Measurements from ENCODE around the gene MAGEB4.
"Not testable (repeated sequence)": the region's sequence is repeated elsewhere in the genome, so short reads cannot be mapped to it uniquely, and the experiment has no call there.

The MAGEB4 gene, protein sequence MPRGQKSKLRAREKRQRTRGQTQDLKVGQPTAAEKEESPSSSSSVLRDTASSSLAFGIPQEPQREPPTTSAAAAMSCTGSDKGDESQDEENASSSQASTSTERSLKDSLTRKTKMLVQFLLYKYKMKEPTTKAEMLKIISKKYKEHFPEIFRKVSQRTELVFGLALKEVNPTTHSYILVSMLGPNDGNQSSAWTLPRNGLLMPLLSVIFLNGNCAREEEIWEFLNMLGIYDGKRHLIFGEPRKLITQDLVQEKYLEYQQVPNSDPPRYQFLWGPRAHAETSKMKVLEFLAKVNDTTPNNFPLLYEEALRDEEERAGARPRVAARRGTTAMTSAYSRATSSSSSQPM

DNA sequence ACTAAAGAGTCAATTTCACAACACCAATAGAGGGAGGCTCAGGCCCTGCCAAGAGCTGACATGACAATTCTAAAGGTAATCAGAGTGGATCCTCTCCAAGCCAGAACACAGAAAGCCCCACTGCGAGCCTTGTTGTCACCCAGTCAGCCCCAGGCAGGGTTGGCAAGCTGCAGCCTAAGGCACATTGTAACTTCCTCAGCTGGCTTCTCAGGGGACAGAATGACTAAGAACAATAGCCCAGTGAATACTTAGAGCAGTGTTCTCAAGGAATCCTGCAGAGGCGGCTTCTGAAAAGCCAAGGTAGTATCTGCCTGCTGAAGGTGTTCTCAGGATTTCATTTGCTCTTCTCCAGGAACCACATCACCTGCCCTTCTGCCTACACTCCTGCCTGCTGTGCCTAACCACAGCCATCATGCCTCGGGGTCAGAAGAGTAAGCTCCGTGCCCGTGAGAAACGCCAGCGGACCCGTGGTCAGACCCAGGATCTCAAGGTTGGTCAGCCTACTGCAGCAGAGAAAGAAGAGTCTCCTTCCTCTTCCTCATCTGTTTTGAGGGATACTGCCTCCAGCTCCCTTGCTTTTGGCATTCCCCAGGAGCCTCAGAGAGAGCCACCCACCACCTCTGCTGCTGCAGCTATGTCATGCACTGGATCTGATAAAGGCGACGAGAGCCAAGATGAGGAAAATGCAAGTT, at the start of gene MAGEB4:
Gene MAGEB4 (plus strand): TSS at position 277 of the 692 bp plus-strand sequence. CDS start 136 bp downstream, at position 413.
- Mint-ChIP-seq H3K27me3 (no peaks in the 10 kb centered on the region), H3K27ac (no peak within 1 kb of the TSS), H3K36me3 (no peaks in the 10 kb centered on the region), H3K4me3 (no peak within 1 kb of the TSS), H3K9me3 (no peaks in the 10 kb centered on the region), H3K4me1 (no peaks in the 10 kb centered on the region)
- ATAC-seq (ENCODE audit: low read depth) (no peak), DNase-seq (ENCODE audit: low spot score in 2 of 2) (no peak)

DNA sequence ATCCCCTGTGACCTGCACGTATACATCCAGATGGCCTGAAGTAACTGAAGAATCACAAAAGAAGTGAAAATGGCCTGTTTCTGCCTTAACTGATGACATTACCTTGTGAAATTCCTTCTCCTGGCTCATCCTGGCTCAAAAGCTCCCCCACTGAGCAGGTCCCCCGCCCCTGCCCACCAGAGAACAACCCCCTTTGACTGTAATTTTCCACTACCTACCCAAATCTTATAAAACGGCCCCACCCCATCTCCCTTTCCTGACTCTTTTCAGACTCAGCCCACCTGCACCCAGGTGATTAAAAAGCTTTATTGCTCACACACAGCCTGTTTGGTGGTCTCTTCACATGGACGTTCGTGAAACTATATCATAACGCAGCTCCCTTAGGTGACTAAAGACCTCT, 47.9 kb upstream of the MAGEB4 start:
- H3K27me3 Mint-ChIP-seq; ATAC-seq (ENCODE audit: low read depth); H3K27ac Mint-ChIP-seq; H3K36me3 Mint-ChIP-seq; H3K4me3 Mint-ChIP-seq; H3K4me1 Mint-ChIP-seq; DNase-seq (ENCODE audit: low spot score in 2 of 2); H3K9me3 Mint-ChIP-seq: not testable (repeated sequence)

DNA sequence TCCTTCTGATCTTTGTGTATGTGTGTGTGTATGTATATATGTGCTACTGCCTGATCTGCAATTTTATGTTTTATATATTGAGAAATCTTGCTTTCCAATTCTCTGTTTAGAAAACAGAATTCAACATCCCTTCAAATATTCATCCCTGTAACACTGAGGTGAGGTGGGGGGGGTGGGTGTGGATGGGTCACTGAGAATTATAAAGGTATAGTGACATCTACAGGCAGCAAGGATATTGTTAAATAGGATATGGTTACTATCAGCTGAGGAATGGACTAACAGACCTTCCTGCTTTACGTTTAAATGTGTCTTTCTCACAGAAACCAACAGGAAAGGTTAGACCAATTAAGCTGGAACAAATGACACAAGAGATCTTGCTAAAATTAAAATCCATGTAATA, 45.5 kb upstream of the MAGEB4 start:
- peaks cover 7% of the 10 kb centered on the region for H3K27me3 Mint-ChIP-seq
- no peak overlapping the region for H3K4me3 Mint-ChIP-seq
- H3K27ac Mint-ChIP-seq = no peak overlapping the region
- peaks cover 1% of the 10 kb centered on the region for H3K9me3 Mint-ChIP-seq
- DNase-seq (ENCODE audit: low spot score in 2 of 2) = no peak
- no peaks in the 10 kb centered on the region for H3K36me3 Mint-ChIP-seq
- H3K4me1 Mint-ChIP-seq = no peaks in the 10 kb centered on the region
- ATAC-seq (ENCODE audit: low read depth) = no peak

DNA sequence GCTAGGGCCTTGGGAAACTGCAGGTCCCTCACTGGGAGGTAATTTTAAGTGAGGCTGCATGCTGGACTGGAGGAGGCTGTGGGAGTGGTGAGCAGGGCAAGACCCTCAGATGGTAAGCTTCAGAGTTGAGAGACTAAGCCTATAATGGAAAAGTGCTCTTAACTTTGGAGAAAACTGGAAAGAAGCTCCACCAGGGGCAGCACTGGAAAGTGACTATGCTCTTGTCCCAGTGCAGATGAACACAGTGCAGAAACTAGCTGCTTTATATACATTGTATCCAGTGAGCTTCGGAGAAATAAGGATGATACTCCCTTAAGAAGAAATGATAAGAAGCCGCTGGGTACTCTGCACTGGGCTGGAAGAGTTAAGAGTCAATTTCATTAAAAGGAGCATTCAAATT, 29.6 kb upstream of the MAGEB4 start:
- no peaks in the 10 kb centered on the region for H3K9me3 Mint-ChIP-seq
- H3K27ac Mint-ChIP-seq = no peak overlapping the region
- no peaks in the 10 kb centered on the region for H3K36me3 Mint-ChIP-seq
- no peak for ATAC-seq (ENCODE audit: low read depth)
- no peak for DNase-seq (ENCODE audit: low spot score in 2 of 2)
- H3K4me1 Mint-ChIP-seq = no peaks in the 10 kb centered on the region
- H3K27me3 Mint-ChIP-seq = no peaks in the 10 kb centered on the region
- no peak overlapping the region for H3K4me3 Mint-ChIP-seq

DNA sequence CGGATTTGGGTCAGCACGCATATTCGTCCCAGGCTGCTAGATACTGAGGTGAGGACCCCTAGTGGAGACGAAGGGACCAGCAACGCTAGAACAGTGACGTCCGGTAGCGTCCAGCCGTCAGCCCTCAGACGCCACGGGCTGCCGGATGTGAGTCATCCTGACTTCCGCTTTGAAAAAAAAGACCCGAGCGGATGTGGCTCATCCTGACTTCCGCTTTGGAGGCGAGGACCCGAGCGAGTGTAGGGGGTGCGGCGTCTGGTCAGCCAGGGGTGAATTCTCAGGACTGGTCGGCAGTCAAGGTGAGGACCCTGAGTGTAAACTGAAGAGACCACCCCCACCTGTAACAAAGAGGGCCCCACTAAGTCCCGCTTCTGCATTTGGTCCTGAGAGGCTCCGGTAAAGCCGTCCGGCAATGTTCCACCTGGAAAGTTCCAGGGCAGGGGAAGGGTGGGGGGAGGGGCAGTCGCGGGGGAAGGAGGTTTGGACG, 26.4 kb upstream of the MAGEB4 start, which contains the start of gene MAGEB2:
Gene MAGEB2 (plus strand): TSS at position 207 of the 487 bp plus-strand sequence. CDS start 3,018 bp downstream, outside the sequence.
- DNase-seq (ENCODE audit: low spot score in 2 of 2) (no peak), ATAC-seq (ENCODE audit: low read depth) (no peak)
- H3K4me1 Mint-ChIP-seq = no peaks in the 10 kb centered on the region
- no peak within 1 kb of the TSS for H3K27ac Mint-ChIP-seq
- no peaks in the 10 kb centered on the region for H3K27me3 Mint-ChIP-seq
- H3K9me3 Mint-ChIP-seq = no peaks in the 10 kb centered on the region
- no peak within 1 kb of the TSS for H3K4me3 Mint-ChIP-seq
- no peaks in the 10 kb centered on the region for H3K36me3 Mint-ChIP-seq

DNA sequence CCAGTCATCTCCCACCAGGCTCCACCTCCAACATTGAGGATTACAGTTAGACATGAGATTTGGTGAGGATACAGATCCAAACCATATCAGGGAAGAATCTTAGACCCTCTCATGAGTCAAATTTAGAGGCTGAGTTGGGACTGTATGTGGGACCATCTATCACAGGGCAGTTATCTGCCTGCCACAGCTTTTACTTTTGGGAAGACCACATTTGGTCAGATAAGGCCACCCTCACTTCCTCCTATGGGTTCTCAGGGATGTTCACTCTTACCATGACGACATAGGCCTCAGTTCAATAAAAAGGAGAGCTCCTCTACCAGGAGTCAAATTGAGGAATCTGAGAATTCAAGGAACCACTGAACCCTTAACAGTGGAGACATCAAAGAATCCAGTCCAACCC, 24.3 kb upstream of the MAGEB4 start:
- Mint-ChIP-seq H3K9me3 (no peaks in the 10 kb centered on the region), H3K4me3 (no peak overlapping the region), H3K4me1 (no peaks in the 10 kb centered on the region), H3K27ac (no peak overlapping the region), H3K27me3 (no peaks in the 10 kb centered on the region), H3K36me3 (no peaks in the 10 kb centered on the region)
- no peak for DNase-seq (ENCODE audit: low spot score in 2 of 2)
- ATAC-seq (ENCODE audit: low read depth) = no peak

DNA sequence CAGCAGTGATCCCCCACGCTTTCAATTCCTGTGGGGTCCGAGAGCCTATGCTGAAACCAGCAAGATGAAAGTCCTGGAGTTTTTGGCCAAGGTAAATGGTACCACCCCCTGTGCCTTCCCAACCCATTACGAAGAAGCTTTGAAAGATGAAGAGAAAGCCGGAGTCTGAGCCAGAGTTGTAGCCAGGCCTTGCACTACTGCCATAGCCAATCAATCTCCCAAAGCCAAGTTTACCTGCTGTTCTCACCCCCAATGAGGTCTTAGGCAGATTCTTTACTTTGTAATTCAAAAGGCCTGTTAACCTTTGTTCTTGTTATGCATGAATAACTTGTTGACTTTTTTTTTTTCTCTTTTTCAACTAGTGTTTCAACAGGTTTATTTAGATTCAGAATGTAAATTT, 22.4 kb upstream of the MAGEB4 start:
- DNase-seq (ENCODE audit: low spot score in 2 of 2) = no peak
- no peak overlapping the region for H3K4me3 Mint-ChIP-seq
- H3K27ac Mint-ChIP-seq = no peak overlapping the region
- ATAC-seq (ENCODE audit: low read depth) = no peak
- H3K27me3 Mint-ChIP-seq = no peaks in the 10 kb centered on the region
- H3K4me1 Mint-ChIP-seq = no peaks in the 10 kb centered on the region
- no peaks in the 10 kb centered on the region for H3K9me3 Mint-ChIP-seq
- no peaks in the 10 kb centered on the region for H3K36me3 Mint-ChIP-seq

DNA sequence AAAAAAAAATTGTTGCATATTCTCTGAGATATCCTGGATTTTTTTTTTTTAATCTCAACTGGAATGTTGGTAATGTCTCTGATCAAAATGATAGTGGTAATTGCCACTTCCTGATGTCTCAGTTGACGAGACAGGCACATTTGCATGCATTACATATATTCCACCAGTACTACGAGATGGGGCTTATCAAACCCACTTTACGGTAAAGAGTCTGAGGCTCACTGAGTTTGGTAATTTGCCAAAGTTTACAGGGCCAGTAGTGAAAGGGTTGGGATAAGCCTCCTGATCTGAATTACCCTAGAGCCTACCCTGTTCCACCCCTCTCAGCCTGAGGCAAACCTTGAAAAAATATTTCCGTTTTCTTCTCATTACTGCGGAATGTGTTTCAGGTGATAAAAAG, 21.1 kb upstream of the MAGEB4 start:
- no peaks in the 10 kb centered on the region for H3K27me3 Mint-ChIP-seq
- DNase-seq (ENCODE audit: low spot score in 2 of 2) = no peak

DNA sequence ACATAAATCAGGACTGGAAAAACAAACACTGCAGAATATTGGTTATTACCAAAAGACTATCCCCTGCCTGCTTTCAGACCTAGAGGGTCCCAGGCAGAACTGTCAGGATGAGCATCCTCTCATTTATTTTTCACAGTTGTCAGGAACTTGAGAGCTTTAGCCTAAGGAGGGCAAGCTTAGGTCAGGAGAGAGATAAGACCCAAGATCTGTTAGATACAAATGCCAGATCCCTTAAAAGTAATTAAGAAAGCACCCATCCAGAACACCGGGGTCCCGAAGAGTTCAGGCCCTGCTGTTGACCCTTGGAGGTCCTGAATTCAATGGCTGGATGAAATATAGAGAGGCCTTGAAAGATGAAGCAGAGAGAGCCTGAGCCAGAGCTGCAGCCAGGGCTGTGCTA, 17.3 kb upstream of the MAGEB4 start:
- Mint-ChIP-seq H3K27me3 (no peaks in the 10 kb centered on the region), H3K36me3 (no peaks in the 10 kb centered on the region), H3K4me3 (no peak overlapping the region), H3K4me1 (no peaks in the 10 kb centered on the region), H3K27ac (no peak overlapping the region), H3K9me3 (no peaks in the 10 kb centered on the region)
- DNase-seq (ENCODE audit: low spot score in 2 of 2) (no peak), ATAC-seq (ENCODE audit: low read depth) (no peak)

More for the DNA sequence above, 21.1 kb upstream of the MAGEB4 start:
- ATAC-seq (ENCODE audit: low read depth) = no peak
- Mint-ChIP-seq H3K9me3 (no peaks in the 10 kb centered on the region), H3K36me3 (no peaks in the 10 kb centered on the region), H3K27ac (no peak overlapping the region), H3K4me3 (no peak overlapping the region), H3K4me1 (no peaks in the 10 kb centered on the region)

DNA sequence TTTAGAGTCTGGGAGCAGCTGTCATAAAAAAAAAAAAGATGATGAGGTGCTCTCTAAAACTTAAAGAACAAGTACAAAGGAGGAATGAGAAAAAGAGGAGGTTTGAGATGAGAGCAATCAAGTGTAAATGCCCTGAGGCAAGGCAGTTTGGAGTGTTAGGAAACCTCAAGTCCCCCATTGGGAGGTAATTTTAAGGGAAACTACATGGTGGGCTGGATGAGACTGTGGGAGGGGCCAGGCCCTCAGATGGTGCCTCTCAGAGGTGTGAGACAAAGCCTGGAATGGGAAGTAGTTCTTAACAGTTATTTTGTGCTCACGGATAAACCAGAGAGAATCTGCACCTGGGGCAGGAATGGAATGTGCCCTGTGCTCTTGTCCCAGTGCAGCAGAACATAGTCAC, 13.3 kb upstream of the MAGEB4 start:
- Mint-ChIP-seq H3K4me3 (no peak overlapping the region), H3K4me1 (no peaks in the 10 kb centered on the region), H3K9me3 (no peaks in the 10 kb centered on the region), H3K36me3 (no peaks in the 10 kb centered on the region), H3K27me3 (no peaks in the 10 kb centered on the region), H3K27ac (no peak overlapping the region)
- no peak for ATAC-seq (ENCODE audit: low read depth)
- no peak for DNase-seq (ENCODE audit: low spot score in 2 of 2)

DNA sequence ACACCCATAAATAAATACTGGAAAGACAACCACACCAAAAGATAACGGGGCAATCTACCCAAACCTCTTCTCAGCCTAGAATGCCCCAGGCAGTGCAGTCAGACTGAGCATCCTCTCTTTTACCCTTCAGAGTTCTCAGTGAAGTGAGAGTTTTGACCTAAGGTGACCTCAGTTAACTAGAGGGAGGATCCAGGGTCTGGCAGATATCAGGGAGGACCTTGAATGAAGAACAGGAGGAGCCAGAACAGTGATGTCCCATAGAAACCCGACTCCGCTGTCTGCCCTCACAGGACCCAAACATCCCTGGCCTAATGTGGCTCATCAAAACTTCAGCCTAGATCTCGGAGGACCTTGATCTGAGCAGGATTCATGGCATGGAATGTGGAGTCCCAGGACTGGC, 11.4 kb upstream of the MAGEB4 start, which contains the start of gene MAGEB3:
Gene MAGEB3 (plus strand): TSS at position 263 of the 400 bp plus-strand sequence. CDS start 5,268 bp downstream, outside the sequence.
- no peak within 1 kb of the TSS for H3K4me3 Mint-ChIP-seq
- no peaks in the 10 kb centered on the region for H3K9me3 Mint-ChIP-seq
- no peak for ATAC-seq (ENCODE audit: low read depth)
- no peaks in the 10 kb centered on the region for H3K27me3 Mint-ChIP-seq
- no peak for DNase-seq (ENCODE audit: low spot score in 2 of 2)
- H3K27ac Mint-ChIP-seq = no peak within 1 kb of the TSS
- H3K4me1 Mint-ChIP-seq = no peaks in the 10 kb centered on the region
- no peaks in the 10 kb centered on the region for H3K36me3 Mint-ChIP-seq

DNA sequence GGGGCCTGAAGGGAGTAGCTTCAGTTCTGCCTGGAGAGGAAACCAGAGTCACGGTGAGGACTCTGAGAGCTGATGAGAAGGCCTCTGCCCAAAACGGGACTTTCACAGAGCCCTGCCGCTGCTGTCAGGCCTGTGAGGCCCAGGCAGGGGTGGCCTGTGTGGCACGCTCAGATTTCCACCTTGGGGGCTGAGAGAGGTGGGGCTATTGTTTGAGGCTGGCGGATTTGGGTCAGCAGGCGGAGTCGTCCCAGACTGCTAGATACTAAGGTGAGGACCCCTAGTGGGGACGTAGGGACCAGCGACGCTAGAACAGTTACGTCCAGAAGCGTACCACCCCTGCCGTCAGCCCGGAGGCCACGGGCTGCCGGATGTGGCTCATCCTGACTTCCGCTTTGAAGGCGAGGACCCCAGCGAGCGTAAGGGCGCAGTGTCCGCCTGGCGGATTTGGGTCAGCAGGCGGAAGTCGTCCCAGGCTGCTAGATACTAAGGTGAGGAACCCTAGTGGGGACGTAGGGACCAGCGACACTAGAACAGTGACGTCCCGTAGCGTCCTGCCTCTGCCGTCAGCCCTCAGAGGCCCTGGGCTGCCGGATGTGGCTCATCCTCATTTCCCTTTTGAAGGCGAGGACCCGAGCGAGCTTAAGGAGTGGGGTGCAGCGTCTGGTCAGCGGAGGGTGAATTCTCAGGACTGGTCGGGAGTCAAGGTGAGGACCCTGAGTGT, 5.1 kb downstream of the MAGEB4 start, which contains the start of gene MAGEB1:
Gene MAGEB1 (plus strand): TSS at position 378 of the 721 bp plus-strand sequence. CDS start 3,348 bp downstream, outside the sequence.
- Mint-ChIP-seq H3K27me3 (no peaks in the 10 kb centered on the region), H3K36me3 (no peaks in the 10 kb centered on the region), H3K4me1 (no peaks in the 10 kb centered on the region), H3K4me3 (no peak within 1 kb of the TSS), H3K9me3 (no peaks in the 10 kb centered on the region), H3K27ac (no peak within 1 kb of the TSS)
- DNase-seq (ENCODE audit: low spot score in 2 of 2) = no peak
- ATAC-seq (ENCODE audit: low read depth) = no peak

DNA sequence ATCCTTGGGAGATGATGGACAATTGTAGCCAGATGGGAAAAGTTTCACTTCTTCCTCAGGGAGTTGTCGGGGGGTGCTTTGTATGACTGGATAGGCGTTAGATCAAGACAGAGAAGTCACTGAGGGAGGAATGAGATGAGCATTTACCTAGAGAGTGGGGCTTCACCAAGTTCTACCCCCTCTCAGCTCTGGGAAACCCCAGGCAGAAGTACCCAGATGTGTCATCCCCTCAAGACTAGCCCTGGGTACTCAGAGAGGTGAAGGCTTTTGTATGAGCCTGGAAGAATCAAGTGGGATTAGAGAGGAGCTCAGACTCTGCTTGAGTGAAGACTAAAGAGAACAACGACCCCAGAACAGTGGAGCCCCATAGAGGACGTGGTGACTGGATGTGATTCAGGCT, 7.1 kb downstream of the MAGEB4 start:
- Mint-ChIP-seq H3K36me3 (no peaks in the 10 kb centered on the region), H3K27me3 (no peaks in the 10 kb centered on the region), H3K4me1 (no peaks in the 10 kb centered on the region), H3K27ac (no peak overlapping the region), H3K4me3 (no peak overlapping the region), H3K9me3 (no peaks in the 10 kb centered on the region)
- DNase-seq (ENCODE audit: low spot score in 2 of 2) (no peak), ATAC-seq (ENCODE audit: low read depth) (no peak)

DNA sequence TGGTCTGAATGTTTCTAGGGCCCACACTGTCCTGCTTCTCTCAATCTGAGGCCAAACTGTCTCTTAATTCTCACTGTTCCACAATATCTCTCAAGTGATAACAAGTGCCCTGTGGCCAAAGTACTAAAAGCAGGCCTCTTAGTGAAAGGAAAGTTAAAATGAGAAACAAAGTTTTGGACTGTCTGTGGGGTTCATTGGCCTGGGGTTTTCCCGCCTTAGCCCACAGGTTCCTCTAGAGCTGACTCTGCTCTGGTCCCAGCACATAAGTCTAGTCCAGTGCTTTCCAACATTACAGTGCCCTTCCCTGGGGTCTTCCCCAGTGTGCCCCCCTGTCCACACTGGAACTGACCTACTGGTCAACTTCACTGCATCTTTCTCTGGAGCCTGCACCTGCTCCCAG, 11.5 kb downstream of the MAGEB4 start:
- Mint-ChIP-seq H3K9me3 (no peaks in the 10 kb centered on the region), H3K4me3 (no peak overlapping the region), H3K27ac (no peak overlapping the region), H3K4me1 (no peaks in the 10 kb centered on the region), H3K36me3 (no peaks in the 10 kb centered on the region), H3K27me3 (no peaks in the 10 kb centered on the region)
- DNase-seq (ENCODE audit: low spot score in 2 of 2) = no peak
- no peak for ATAC-seq (ENCODE audit: low read depth)
